Activated CD4-positive, alpha-beta T cell treated with anti-CD3 and anti-CD28 coated beads for 4 hours (primary cell): ENCODE results near the gene CPNE6.

ENCODE experiments used
- DNase-seq, 2 donors: peaks; one replicate each; pipeline ENCODE4 v3.0.0-alpha.2; 2020

CPNE6 gene

GRCh38 chr14:24070285-24071143, 848 bp upstream of the CPNE6 start:
- DNase-seq: no peak

GRCh38 chr14:24071836-24072430, 571 bp downstream of the CPNE6 start:
- DNase-seq: no peak

DNA sequence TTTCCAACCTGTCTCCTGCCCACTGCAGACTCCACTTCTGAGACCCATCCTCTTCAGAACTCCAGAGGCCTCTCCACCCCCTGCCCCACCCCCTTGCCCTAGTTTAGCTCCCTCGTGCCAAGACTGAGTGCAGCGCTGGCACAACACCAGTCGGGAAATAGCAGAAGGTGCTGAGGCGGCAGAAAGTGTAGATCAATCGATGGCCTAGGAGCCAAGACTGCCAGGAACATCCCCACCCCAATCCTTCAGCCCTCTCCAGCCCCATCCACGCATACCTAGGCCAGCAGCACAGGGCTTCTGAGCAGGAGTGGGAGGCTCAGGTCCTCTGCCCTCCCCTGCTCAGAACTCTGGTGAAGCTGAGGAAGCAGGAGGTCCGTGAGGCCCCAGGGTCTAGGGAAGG, 1.1 kb downstream of the CPNE6 start:
- DNase-seq: no peak

DNA sequence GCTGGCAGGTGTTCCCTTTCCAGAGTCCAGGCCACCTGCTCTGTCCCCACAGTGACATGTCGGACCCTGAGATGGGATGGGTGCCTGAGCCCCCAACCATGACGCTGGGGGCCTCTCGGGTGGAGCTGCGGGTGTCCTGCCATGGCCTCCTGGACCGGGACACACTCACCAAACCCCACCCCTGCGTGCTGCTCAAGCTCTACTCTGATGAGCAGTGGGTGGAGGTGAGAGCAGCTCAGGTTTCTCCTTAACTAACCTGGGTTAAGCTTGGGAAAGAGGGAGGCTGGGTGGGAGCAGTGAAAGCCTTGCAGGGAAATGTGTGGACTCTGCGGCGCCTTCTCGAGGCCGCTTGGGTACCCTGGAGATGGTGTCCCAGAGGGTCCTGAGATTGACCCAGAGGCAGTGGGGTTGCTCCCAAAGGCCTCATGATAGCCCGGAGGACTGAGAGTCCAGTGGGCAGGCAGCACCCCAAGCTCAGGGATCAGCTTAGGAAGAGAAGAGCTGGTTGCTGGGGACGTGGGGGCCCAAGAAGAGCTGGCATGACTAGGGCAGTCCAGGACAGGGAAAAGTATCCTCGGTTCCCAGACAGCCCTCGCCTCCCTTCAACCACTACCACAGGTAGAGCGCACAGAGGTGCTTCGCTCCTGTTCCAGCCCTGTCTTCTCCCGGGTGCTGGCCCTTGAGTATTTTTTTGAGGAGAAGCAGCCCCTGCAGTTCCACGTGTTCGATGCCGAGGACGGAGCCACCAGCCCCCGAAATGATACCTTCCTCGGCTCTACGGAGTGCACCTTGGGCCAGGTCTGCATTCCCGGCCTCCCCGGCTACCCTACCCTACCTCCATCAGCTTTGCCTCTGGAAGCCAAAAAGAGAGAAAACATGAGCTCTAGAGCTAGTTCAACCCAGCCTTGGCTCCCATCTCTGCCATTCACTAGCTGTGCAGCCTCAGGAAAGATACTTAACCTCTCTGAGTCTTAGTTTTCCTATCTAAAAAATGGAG, 1.8 kb downstream of the CPNE6 start:
- no peak for DNase-seq

- no peak for DNase-seq
Observed at GRCh38 chr14:24074625-24075484, 3.5 kb downstream of the CPNE6 start.

- no peak for DNase-seq
Observed at GRCh38 chr14:24075485-24076301, 4.3 kb downstream of the CPNE6 start.

GRCh38 chr14:24076302-24076601, 4.9 kb downstream of the CPNE6 start:
- DNase-seq: no peak

DNA sequence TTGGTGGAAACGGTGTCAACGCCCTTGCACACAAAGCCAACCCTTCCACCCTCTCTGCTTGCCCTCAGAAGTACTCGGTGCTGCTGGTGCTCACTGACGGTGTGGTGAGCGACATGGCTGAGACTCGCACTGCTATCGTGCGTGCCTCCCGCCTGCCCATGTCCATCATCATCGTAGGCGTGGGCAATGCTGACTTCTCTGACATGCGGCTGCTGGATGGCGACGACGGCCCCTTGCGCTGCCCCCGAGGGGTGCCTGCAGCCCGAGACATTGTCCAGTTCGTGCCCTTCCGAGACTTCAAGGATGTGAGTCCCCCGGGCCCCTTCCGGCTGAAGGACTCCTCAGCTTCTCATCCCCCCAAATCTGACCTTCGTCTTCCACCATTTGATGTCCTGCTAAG, 5.7 kb downstream of the CPNE6 start:
- DNase-seq: no peak

DNA sequence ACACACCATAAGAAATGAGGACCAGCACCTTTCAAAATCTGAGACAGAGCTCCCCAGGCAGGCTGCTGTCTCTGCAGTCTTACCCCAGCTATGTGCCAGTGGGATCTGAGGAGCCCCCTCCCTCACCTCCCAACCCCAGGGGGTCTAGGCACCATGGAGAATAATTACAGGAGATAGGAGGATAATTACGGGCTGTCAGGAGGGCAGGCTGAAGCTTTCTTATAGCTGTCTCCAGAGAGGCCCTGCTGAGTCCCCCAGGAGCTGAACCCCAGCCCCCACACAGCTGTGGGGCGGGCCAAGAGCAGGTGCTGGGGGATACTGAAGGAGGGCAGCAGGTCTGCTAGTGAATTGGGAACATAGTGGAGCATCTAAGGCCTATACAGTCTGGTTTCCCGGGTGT, 6.8 kb downstream of the CPNE6 start:
- no peak for DNase-seq

DNA sequence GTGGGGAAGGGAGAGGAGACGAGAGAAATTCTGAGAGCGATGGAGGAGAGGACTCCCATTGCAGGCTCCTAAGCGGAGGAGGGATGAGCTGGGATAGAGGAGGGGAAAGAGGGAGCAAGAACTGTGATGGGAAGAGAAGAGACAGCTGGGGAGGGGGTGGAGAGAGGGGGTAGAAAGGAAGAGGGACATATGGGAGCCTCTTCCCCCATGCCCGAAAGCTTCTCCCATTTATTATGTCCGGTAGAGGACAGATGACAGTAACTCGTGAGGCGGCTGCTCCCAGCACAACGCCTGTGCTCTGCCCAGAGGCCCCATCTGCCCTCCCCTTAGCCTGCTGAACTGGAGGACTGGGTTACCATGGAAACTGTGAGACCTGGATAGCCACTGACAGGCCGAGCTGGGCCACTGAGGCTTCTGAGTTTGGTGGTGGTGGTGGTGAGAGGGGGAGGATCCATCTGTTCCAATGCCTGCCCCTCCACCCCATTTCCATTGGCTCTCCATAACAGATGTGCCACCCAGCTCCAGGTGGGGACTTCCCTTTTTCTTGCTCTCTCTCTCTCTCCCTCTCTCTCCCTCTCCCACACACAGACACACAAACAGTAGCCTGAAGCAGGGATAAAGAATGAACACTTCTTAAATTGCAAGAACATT, 8.3 kb downstream of the CPNE6 start:
- DNase-seq: no peak

- no peak for DNase-seq
Observed at GRCh38 chr14:24080142-24080530, 8.8 kb downstream of the CPNE6 start.

DNA sequence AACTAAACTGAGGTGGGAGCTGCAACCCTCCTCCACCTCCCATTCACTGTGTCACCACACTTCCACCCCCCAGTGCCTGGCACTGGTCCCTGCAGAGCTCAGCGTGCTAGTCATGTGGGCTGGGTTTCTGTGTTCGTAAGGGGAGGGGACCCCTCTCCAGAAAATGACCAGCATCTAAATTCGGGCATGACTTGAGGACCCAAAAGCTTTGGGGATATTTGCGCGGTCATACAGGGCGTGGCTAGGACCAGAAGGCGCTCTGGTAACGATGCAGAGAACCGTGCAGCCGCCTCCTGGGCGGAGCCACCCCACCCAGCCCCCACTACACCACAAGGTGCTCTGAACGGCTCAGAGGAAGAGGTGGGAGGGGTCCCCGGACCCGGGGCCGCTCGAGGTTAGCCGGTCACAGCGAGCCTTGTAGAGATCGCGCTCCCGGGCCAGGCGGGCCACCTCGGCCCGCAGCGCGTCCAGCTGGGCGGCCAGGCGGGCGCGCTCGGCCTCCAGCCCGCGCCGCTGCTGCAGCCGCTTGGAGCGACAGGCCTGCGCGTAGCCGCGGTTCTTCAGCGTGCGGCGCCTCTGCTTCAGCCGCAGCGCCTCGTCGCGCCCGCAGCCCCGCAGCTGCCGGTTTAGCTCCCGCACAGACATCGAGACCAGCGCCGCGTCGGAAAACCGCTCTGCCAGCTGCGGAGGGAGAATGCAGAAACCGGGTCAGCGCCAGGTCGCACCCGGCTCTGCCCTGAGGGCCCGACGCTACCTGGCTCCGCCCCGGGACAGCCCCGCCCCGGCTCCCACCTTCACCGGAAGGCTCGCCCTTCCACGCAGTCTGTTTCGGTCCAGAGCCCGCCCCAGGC, 9.8 kb downstream of the CPNE6 start:
- DNase-seq: peak; percentile 55 to 57

- no peak for DNase-seq
Observed at GRCh38 chr14:24081739-24082211, 10.4 kb downstream of the CPNE6 start.

GRCh38 chr14:24082411-24083080, 11.2 kb downstream of the CPNE6 start:
- no peak for DNase-seq

- no peak for DNase-seq
Observed at GRCh38 chr14:24083462-24083861, 12.1 kb downstream of the CPNE6 start.

GRCh38 chr14:24084440-24084839, 13.1 kb downstream of the CPNE6 start:
- DNase-seq: no peak

DNA sequence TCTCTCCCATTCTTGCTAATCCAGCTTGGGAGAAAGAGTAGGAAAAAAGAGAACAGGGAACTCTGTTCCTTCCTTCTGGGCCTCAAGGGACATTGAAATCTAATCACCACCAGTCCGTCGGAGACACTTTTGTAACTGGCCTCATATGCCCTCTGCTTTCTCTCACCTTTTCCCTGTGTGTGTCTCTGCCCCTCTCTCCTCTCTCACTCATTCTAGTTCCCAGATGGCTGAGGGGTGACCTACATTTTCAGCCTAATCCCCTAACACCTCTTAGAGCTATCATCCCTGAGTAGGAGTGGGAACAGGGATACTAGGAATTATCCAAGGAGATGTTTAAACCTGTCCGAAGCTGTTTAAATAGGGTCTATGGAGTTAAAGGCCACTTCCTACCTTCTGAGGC, 13.9 kb downstream of the CPNE6 start:
- DNase-seq: no peak

DNA sequence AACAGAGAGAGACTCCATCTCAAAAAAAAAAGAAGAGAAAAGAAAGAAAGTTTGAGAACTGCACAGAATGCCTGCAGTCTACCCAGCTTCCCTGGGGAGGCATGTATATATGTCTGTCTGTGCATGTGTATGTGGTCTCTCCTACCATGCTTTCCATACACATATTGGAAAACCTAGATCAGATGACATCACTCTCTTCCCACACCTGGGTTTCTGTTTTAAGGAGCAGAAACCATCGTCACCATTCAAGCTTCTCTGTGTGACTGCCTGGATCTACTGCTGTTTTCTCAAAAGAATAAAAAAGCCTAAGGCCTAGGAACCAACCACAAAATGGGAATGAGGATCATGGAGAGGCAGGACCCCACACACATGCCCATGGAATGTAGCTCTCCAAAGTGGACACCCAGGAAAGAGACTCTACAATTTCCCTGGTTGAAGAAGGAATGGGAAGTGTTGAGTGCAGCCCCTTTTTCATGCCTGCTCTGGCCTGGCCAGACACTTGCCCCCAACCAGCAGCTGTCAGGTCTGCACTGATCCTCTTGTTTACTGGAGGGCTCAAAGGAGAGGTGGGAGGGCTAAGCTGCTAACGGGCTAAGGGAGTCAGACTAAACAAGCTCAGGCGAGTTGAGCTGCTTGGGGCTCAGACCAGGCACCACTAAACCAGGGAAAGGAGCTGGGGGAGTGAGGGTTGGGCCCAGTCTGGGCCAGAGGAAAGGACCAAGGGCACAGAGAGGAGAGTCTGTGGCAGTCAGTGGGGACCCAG, 15.0 kb downstream of the CPNE6 start:
- DNase-seq: no peak

DNA sequence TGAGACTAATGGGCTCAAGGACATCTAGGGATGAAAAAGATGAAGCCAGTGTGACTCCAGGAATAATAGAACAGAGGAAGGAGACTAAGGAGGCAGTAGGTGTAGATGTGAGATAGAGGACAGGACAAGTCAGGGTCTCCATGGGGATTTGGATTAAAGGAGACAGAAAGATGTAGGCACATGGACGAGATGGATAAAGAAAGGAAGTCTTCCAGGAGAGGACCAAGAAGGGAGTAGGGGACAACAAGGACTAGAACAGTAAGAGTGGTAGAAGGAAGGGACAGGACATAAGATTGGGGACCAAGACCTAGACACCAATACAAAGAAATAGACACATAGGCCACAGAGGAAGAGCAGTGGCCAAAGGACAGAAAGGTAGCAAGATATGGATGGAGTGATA, 15.6 kb downstream of the CPNE6 start:
- DNase-seq: no peak
